A549 (cell line): ENCODE data around the gene RFX3. TPM values are rescaled to one million over a fixed set of nuclear protein-coding genes. Genes with fewer than 3 reads are reported as not detected.

Experiments used
- ATAC-seq, 2 experiments: fragments of 200-7000 bp in 1 of 2; fragments of >200 bp in 1 of 2; cut with Nextera tagmentation in 1 of 2; cut with Tn5 transposase in 1 of 2; 3 replicates each; pipeline versions ENCODE4 v1.8.0 to v1.9.1; 2018 to 2020; ENCODE audit warnings: mild to moderate bottlenecking in 1 of 2, moderate library complexity in 1 of 2
- CTCF ChIA-PET: fragments of 300-600 bp; sonication (Branson Sonifier 250); formaldehyde crosslinking; extraction: SDS; loops from one replicate; lab custom pipeline; 2021; ENCODE audit warnings: antibody characterized with exemption, inconsistent platforms; lab: Yijun Ruan, JAX
- POLR2A ChIA-PET: fragments of 350-600 bp; formaldehyde crosslinking; extraction: SDS; loops from one replicate; lab custom pipeline; 2021; ENCODE audit warnings: antibody characterized with exemption, inconsistent platforms; lab: Yijun Ruan, JAX
- DNase-seq, 2 experiments: peaks; one replicate each; pipeline versions ENCODE4 v3.0.0 to v3.0.0-alpha.2; 2011 to 2016; ENCODE audit warnings: low read depth in 1 of 2, low spot score in 1 of 2
- FAIRE-seq: peaks from 2 replicates; lab custom pipeline; 2011; peaks lifted over from hg19 to GRCh38; lab: Jason Lieb, UNC
- H3K27ac ChIP-seq, 2 experiments: fragments of >200 bp; sonication (Bioruptor Twin); formaldehyde crosslinking; 3 replicates each; pipeline ENCODE4 v1.5.1; 2016 to 2017
- H3K4me1 ChIP-seq: fragments of >200 bp; sonication (Bioruptor Twin); formaldehyde crosslinking; 3 replicates; pipeline ENCODE4 v1.6.1; 2016
- H3K4me2 ChIP-seq: fragments of >200 bp; sonication (Bioruptor Twin); formaldehyde crosslinking; 3 replicates; pipeline ENCODE4 v1.6.1; 2016
- H3K4me3 ChIP-seq: fragments of >200 bp; sonication (Bioruptor Twin); formaldehyde crosslinking; 3 replicates; pipeline ENCODE4 v1.5.1; 2016
- H3K9me3 ChIP-seq: fragments of >200 bp; sonication (Bioruptor Twin); formaldehyde crosslinking; 3 replicates; pipeline ENCODE4 v1.6.1; 2016
- CEBPB ChIP-seq, 2 experiments: fragments of >200 bp in 1 of 2; sonication (Bioruptor Twin) in 1 of 2; formaldehyde crosslinking in 1 of 2; IDR thresholded peaks; 2 replicates each; pipeline ENCODE4 v1.6.1; 2012 to 2016
- EHF ChIP-seq: fragments of 250-450 bp; sonication (Bioruptor Pico); IDR thresholded peaks from 2 replicates; pipeline ENCODE4 v1.5.0; 2020; ENCODE audit warnings: mild to moderate bottlenecking
- EP300 ChIP-seq, 2 experiments: fragments of >200 bp; sonication (Bioruptor Twin); formaldehyde crosslinking; IDR thresholded peaks; 2 replicates in 1 of 2; 3 replicates in 1 of 2; pipeline ENCODE4 v1.6.1; 2016 to 2017
- ESRRA ChIP-seq: fragments of 150-350 bp; IDR thresholded peaks from 2 replicates; pipeline ENCODE4 v1.6.1; 2014; ENCODE audit warnings: mild to moderate bottlenecking, low read length, borderline replicate concordance
- FOXS1 ChIP-seq: fragments of 250-450 bp; sonication (Bioruptor Pico); IDR thresholded peaks from 2 replicates; pipeline ENCODE4 v1.5.0; 2020; ENCODE audit warnings: mild to moderate bottlenecking, moderate library complexity
- GATA3 ChIP-seq: IDR thresholded peaks from 2 replicates; pipeline ENCODE4 v1.6.1; 2012; ENCODE audit warnings: borderline replicate concordance
- HEYL ChIP-seq: fragments of 250-450 bp; sonication (Bioruptor Pico); IDR thresholded peaks from 2 replicates; pipeline ENCODE4 v1.8.0; 2021; ENCODE audit warnings: mild to moderate bottlenecking, moderate library complexity
- JUN ChIP-seq, 2 experiments: fragments of >200 bp; sonication (Bioruptor Twin); formaldehyde crosslinking; IDR thresholded peaks; 2 replicates in 1 of 2; 3 replicates in 1 of 2; pipeline ENCODE4 v1.6.1; 2016 to 2017
- PHF8 ChIP-seq: fragments of 200-600 bp; sonication (generic); IDR thresholded peaks from 2 replicates; pipeline ENCODE4 v1.6.1; 2016; ENCODE audit warnings: low read depth, mild to moderate bottlenecking, antibody characterized with exemption, moderate library complexity, borderline replicate concordance
- RAD21 ChIP-seq, 2 experiments: fragments of >200 bp in 1 of 2; sonication (Bioruptor Twin) in 1 of 2; formaldehyde crosslinking in 1 of 2; IDR thresholded peaks in 1 of 2; conservative IDR thresholded peaks in 1 of 2; 2 replicates in 1 of 2; 3 replicates in 1 of 2; pipeline ENCODE4 v1.6.1; 2012 to 2018; ENCODE audit warnings: inconsistent platforms in 1 of 2
- RARB ChIP-seq: fragments of 250-450 bp; sonication (Bioruptor Pico); IDR thresholded peaks from 2 replicates; pipeline ENCODE4 v1.8.0; 2021; ENCODE audit warnings: mild to moderate bottlenecking, moderate library complexity
- RCOR1 ChIP-seq: fragments of 150-350 bp; IDR thresholded peaks from 2 replicates; pipeline ENCODE4 v1.6.1; 2014; ENCODE audit warnings: antibody characterized with exemption, low read length, low read depth
- RNF2 ChIP-seq: fragments of 200-600 bp; sonication (generic); IDR thresholded peaks from 2 replicates; pipeline ENCODE4 v1.6.1; 2016; ENCODE audit warnings: low read depth, mild to moderate bottlenecking, antibody characterized with exemption, moderate library complexity, borderline replicate concordance
- SREBF2 ChIP-seq: fragments of 450-650 bp; IDR thresholded peaks from 2 replicates; pipeline ENCODE4 v1.6.1; 2014; ENCODE audit warnings: mild to moderate bottlenecking, moderate library complexity
- TP53 ChIP-seq: fragments of 250-450 bp; sonication (Bioruptor Pico); IDR thresholded peaks from 2 replicates; pipeline ENCODE4 v1.5.0; 2021; ENCODE audit warnings: mild to moderate bottlenecking, moderate library complexity
- ZC3H11A ChIP-seq: fragments of 450-650 bp; IDR thresholded peaks from 2 replicates; pipeline ENCODE4 v1.6.1; 2014; ENCODE audit warnings: antibody characterized with exemption, mild to moderate bottlenecking
- ZFP36 ChIP-seq: fragments of 450-650 bp; IDR thresholded peaks from 2 replicates; pipeline ENCODE4 v1.6.1; 2014; ENCODE audit warnings: borderline replicate concordance; ENCODE audit not compliant: partially characterized antibody
- ZNF302 ChIP-seq: fragments of 250-450 bp; sonication (Bioruptor Pico); IDR thresholded peaks from 2 replicates; pipeline ENCODE4 v1.9.0; 2021; ENCODE audit warnings: inconsistent platforms, mild to moderate bottlenecking, moderate library complexity
- ZSCAN20 ChIP-seq: fragments of 250-450 bp; sonication (Bioruptor Pico); IDR thresholded peaks from 2 replicates; pipeline ENCODE4 v1.8.0; 2022; ENCODE audit warnings: mild to moderate bottlenecking, moderate library complexity
- WGBS: methylation state at CpG from one replicate; pipeline ENCODE4 v1.1.6; 2017; ENCODE audit errors: missing lambda C conversion rate; 5-methylcytosine and 5-hydroxymethylcytosine counted together
- polyA plus RNA-seq, 4 experiments: library from polyadenylated mRNA; depleted of rRNA in 3 of 4; stranded (reverse); fragments of >200 nt; fragmentation: RNase III in 1 of 4; extraction: RNeasy Plus Mini Kit Qiagen cat#74134 plus additional on column Dnase treatment in 1 of 4; gene quantifications; 2 replicates in 3 of 4; 3 replicates in 1 of 4; pipeline ENCODE4 v1.2.3, GENCODE V29; 2011 to 2017
- TF ChIP-seq, protein P1 (sequence below): fragments of 200-600 bp; sonication (generic); IDR thresholded peaks from 2 replicates; pipeline ENCODE4 v1.6.1; 2016; ENCODE audit warnings: antibody characterized with exemption, mild to moderate bottlenecking, moderate library complexity
- TF ChIP-seq, protein P2 (sequence below): fragments of 250-450 bp; sonication (Bioruptor Pico); IDR thresholded peaks from 2 replicates; pipeline ENCODE4 v1.5.0; 2021; ENCODE audit warnings: mild to moderate bottlenecking, moderate library complexity, borderline replicate concordance
- TF ChIP-seq, protein P3 (sequence below): fragments of 150-350 bp; IDR thresholded peaks from 2 replicates; pipeline ENCODE4 v1.6.1; 2014; ENCODE audit warnings: low read depth, mild to moderate bottlenecking, low read length
- TF ChIP-seq, protein P4 (sequence below): IDR thresholded peaks from 2 replicates; pipeline ENCODE4 v1.6.1; 2012; ENCODE audit warnings: low read depth, borderline replicate concordance
- TF ChIP-seq, protein P5 (sequence below): fragments of 250-450 bp; sonication (Bioruptor Pico); IDR thresholded peaks from 2 replicates; pipeline ENCODE4 v1.5.0; 2020; ENCODE audit warnings: low read depth, mild to moderate bottlenecking, moderate library complexity
- TF ChIP-seq, protein P6 (sequence below): fragments of 450-650 bp; IDR thresholded peaks from 2 replicates; pipeline ENCODE4 v1.6.1; 2014; ENCODE audit warnings: antibody characterized with exemption
- TF ChIP-seq, protein P7 (sequence below): IDR thresholded peaks from 2 replicates; pipeline ENCODE4 v1.6.1; 2012
- TF ChIP-seq, protein P8 (sequence below): fragments of >200 bp; sonication (Bioruptor Twin); formaldehyde crosslinking; IDR thresholded peaks from 3 replicates; pipeline ENCODE4 v1.5.1; 2016

RFX3 gene
- polyA plus RNA-seq, 2 of the 4 experiments (the other 2 are of a cell fraction) = 1.3 to 7.9 TPM

DNA sequence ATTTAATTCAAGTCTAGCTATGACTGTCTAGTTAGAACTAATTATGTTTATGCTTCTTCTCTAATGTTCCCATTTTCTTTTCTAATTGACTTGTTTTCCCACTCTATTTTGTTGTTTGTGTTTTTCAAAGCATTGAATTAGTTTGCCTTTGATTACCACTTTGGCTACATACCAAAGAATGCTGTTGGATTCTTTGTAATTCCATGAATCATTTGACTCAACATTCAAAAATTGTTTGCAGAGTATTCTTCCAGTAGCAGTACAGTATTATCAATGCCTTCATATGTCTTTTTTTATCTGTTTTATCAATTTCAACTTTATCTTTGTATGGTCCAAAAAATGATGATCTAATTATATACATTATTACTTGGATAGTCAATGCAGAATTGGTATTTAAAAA is 288.7 kb downstream of the RFX3 start:
- POLR2A ChIA-PET = no interaction called here
- FAIRE-seq = no peak
- H3K4me2 ChIP-seq = no peak overlapping the region

DNA sequence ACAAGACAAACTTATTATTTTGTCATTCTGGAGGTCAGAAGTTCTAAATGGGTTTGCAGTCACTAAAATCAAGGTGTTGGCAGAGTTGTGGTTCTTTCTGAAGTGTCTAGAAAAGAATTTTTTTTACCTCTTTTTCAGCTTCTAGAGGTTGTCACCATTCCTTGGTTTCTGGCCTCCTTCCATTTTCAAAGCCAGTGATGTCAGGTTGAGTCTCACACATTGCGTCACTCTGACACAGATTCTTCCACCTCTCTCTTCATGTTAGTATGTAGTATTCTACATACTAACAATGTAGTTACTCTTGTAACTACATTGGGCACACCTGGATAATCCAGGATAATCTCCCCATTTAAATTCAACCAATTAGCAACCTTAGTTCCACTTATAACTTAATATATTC is 290.3 kb downstream of the RFX3 start:
- ChIA-PET CTCF (interaction anchor here (1.1 kb wide), 1 partner anchor 9 kb away, joined by 3 read pairs; no protein-coding TSS in a partner anchor), POLR2A (no interaction called here)
- Histone ChIP-seq H3K4me3 (no peak overlapping the region), H3K4me1 (no peaks in the 10 kb centered on the region), H3K4me2 (no peak overlapping the region), H3K27ac (no peak overlapping the region), H3K9me3 (no peaks in the 10 kb centered on the region)
- DNase-seq (no peak), ATAC-seq (no peak), FAIRE-seq (no peak)
- WGBS = 88% methylated on average over 1 of the region's 1 CpG
- TF ChIP-seq RCOR1 (no peak), CEBPB (IDR thresholded peaks at IDR 0.05) (no peak), HEYL (no peak), RNF2 (no peak), SREBF2 (no peak), ZSCAN20 (CRISPR knock-in tag) (no peak), RAD21 (conservative IDR thresholded peaks at IDR 0.05 in 1 of 2, IDR thresholded peaks at IDR 0.05 in 1 of 2) (no peak), RARB (CRISPR knock-in tag) (no peak), ESRRA (no peak), EHF (CRISPR knock-in tag) (no peak), ZNF302 (no peak), FOXS1 (CRISPR knock-in tag) (no peak), JUN (IDR thresholded peaks at IDR 0.05) (no peak)
- TF ChIP-seq, protein P1, sequence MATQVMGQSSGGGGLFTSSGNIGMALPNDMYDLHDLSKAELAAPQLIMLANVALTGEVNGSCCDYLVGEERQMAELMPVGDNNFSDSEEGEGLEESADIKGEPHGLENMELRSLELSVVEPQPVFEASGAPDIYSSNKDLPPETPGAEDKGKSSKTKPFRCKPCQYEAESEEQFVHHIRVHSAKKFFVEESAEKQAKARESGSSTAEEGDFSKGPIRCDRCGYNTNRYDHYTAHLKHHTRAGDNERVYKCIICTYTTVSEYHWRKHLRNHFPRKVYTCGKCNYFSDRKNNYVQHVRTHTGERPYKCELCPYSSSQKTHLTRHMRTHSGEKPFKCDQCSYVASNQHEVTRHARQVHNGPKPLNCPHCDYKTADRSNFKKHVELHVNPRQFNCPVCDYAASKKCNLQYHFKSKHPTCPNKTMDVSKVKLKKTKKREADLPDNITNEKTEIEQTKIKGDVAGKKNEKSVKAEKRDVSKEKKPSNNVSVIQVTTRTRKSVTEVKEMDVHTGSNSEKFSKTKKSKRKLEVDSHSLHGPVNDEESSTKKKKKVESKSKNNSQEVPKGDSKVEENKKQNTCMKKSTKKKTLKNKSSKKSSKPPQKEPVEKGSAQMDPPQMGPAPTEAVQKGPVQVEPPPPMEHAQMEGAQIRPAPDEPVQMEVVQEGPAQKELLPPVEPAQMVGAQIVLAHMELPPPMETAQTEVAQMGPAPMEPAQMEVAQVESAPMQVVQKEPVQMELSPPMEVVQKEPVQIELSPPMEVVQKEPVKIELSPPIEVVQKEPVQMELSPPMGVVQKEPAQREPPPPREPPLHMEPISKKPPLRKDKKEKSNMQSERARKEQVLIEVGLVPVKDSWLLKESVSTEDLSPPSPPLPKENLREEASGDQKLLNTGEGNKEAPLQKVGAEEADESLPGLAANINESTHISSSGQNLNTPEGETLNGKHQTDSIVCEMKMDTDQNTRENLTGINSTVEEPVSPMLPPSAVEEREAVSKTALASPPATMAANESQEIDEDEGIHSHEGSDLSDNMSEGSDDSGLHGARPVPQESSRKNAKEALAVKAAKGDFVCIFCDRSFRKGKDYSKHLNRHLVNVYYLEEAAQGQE = no peak
- TF ChIP-seq, protein P2, sequence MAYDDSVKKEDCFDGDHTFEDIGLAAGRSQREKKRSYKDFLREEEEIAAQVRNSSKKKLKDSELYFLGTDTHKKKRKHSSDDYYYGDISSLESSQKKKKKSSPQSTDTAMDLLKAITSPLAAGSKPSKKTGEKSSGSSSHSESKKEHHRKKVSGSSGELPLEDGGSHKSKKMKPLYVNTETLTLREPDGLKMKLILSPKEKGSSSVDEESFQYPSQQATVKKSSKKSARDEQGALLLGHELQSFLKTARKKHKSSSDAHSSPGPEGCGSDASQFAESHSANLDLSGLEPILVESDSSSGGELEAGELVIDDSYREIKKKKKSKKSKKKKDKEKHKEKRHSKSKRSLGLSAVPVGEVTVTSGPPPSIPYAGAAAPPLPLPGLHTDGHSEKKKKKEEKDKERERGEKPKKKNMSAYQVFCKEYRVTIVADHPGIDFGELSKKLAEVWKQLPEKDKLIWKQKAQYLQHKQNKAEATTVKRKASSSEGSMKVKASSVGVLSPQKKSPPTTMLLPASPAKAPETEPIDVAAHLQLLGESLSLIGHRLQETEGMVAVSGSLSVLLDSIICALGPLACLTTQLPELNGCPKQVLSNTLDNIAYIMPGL (CRISPR knock-in tag) = no peak
- TF ChIP-seq, protein P3, sequence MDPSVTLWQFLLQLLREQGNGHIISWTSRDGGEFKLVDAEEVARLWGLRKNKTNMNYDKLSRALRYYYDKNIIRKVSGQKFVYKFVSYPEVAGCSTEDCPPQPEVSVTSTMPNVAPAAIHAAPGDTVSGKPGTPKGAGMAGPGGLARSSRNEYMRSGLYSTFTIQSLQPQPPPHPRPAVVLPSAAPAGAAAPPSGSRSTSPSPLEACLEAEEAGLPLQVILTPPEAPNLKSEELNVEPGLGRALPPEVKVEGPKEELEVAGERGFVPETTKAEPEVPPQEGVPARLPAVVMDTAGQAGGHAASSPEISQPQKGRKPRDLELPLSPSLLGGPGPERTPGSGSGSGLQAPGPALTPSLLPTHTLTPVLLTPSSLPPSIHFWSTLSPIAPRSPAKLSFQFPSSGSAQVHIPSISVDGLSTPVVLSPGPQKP = no peak
- TF ChIP-seq, protein P4, sequence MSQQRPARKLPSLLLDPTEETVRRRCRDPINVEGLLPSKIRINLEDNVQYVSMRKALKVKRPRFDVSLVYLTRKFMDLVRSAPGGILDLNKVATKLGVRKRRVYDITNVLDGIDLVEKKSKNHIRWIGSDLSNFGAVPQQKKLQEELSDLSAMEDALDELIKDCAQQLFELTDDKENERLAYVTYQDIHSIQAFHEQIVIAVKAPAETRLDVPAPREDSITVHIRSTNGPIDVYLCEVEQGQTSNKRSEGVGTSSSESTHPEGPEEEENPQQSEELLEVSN = no peak

More for the DNA sequence above, 288.7 kb downstream of the RFX3 start:
- ATAC-seq = no peak
- CTCF ChIA-PET = no interaction called here
- Histone ChIP-seq H3K4me3 (no peak overlapping the region), H3K27ac (no peak overlapping the region)
- DNase-seq = no peak
- TF ChIP-seq HEYL = no peak
- TF ChIP-seq, protein P5, sequence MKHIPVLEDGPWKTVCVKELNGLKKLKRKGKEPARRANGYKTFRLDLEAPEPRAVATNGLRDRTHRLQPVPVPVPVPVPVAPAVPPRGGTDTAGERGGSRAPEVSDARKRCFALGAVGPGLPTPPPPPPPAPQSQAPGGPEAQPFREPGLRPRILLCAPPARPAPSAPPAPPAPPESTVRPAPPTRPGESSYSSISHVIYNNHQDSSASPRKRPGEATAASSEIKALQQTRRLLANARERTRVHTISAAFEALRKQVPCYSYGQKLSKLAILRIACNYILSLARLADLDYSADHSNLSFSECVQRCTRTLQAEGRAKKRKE (CRISPR knock-in tag) = no peak
- no peak for TF ChIP-seq RAD21 (conservative IDR thresholded peaks at IDR 0.05 in 1 of 2, IDR thresholded peaks at IDR 0.05 in 1 of 2)
- no peak for TF ChIP-seq ZC3H11A
- TF ChIP-seq, protein P6, sequence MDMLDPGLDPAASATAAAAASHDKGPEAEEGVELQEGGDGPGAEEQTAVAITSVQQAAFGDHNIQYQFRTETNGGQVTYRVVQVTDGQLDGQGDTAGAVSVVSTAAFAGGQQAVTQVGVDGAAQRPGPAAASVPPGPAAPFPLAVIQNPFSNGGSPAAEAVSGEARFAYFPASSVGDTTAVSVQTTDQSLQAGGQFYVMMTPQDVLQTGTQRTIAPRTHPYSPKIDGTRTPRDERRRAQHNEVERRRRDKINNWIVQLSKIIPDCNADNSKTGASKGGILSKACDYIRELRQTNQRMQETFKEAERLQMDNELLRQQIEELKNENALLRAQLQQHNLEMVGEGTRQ = no peak
- TF ChIP-seq, protein P7, sequence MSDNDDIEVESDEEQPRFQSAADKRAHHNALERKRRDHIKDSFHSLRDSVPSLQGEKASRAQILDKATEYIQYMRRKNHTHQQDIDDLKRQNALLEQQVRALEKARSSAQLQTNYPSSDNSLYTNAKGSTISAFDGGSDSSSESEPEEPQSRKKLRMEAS = no peak
- no peak for TF ChIP-seq JUN (IDR thresholded peaks at IDR 0.05)
- TF ChIP-seq EP300 (IDR thresholded peaks at IDR 0.05) = no peak
- TF ChIP-seq PHF8 = no peak
- TF ChIP-seq RARB (CRISPR knock-in tag) = no peak
- TF ChIP-seq TP53 (CRISPR knock-in tag) = no peak
- TF ChIP-seq, protein P8, sequence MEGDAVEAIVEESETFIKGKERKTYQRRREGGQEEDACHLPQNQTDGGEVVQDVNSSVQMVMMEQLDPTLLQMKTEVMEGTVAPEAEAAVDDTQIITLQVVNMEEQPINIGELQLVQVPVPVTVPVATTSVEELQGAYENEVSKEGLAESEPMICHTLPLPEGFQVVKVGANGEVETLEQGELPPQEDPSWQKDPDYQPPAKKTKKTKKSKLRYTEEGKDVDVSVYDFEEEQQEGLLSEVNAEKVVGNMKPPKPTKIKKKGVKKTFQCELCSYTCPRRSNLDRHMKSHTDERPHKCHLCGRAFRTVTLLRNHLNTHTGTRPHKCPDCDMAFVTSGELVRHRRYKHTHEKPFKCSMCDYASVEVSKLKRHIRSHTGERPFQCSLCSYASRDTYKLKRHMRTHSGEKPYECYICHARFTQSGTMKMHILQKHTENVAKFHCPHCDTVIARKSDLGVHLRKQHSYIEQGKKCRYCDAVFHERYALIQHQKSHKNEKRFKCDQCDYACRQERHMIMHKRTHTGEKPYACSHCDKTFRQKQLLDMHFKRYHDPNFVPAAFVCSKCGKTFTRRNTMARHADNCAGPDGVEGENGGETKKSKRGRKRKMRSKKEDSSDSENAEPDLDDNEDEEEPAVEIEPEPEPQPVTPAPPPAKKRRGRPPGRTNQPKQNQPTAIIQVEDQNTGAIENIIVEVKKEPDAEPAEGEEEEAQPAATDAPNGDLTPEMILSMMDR = no peak
- TF ChIP-seq GATA3 = no peak
- no peak for TF ChIP-seq ZFP36
- TF ChIP-seq, all 56 proteins: peak for 0
- Histone ChIP-seq H3K9me3 (no peaks in the 10 kb centered on the region), H3K4me1 (no peaks in the 10 kb centered on the region)
